ENCODE results near the gene MYBPC3. TPM values are rescaled to one million over a fixed set of nuclear protein-coding genes. Genes with fewer than 3 reads are reported as not detected.
"Not testable (repeated sequence)": the region's sequence is repeated elsewhere in the genome, so short reads cannot be mapped to it uniquely, and the experiment has no call there.

MYBPC3 gene
- total RNA-seq, 4 donors from 2014 or later, result 0.12 to 0.13 TPM; not detected in 2

- no peaks in the 10 kb centered on the region for H3K27me3 ChIP-seq
- no peak overlapping the region for H3K27ac ChIP-seq
- ATAC-seq, result no peak
- no peaks in the 10 kb centered on the region for H3K4me1 ChIP-seq
- WGBS, 2 donors (ENCODE audit: low coverage in 1 of 2), result 75 to 77% methylated on average over 3 to 5 of the region's 5 CpGs
- peaks cover 0 to 75% of the 10 kb centered on the region in 2 donors for H3K36me3 ChIP-seq
- no peak overlapping the region for H3K4me3 ChIP-seq
- TF ChIP-seq POLR2A (IDR thresholded peaks at IDR 0.05), result no peak
- no peak for TF ChIP-seq POLR2AphosphoS5 (IDR thresholded peaks at IDR 0.05)
- no peaks in the 10 kb centered on the region for H3K9me3 ChIP-seq
These were observed 35.3 kb downstream of the MYBPC3 start for GRCh38 chr11:47317064-47317828.

- peaks cover 0 to 82% of the 10 kb centered on the region in 2 donors for H3K36me3 ChIP-seq
- H3K4me1 ChIP-seq, H3K9me3 ChIP-seq, ATAC-seq, H3K4me3 ChIP-seq, H3K27ac ChIP-seq, H3K27me3 ChIP-seq: not testable (repeated sequence)
- WGBS, 2 donors (ENCODE audit: low coverage in 1 of 2), result 81% methylated on average over 7 of the region's 8 CpGs; no CpG with 5 or more reads in 1 of the 2 donors
These were observed 36.0 kb downstream of the MYBPC3 start for GRCh38 chr11:47316501-47316900.

- no peak for ATAC-seq
- Histone ChIP-seq H3K4me1 (no peaks in the 10 kb centered on the region), H3K27me3 (no peaks in the 10 kb centered on the region), H3K36me3 (peaks cover 0 to 97% of the 10 kb centered on the region in 2 donors), H3K4me3 (no peak overlapping the region), H3K27ac (no peak overlapping the region), H3K9me3 (no peaks in the 10 kb centered on the region)
- 83 to 93% methylated on average over 4 to 5 of the region's 5 CpGs for WGBS, 2 donors (ENCODE audit: low coverage in 1 of 2)
- TF ChIP-seq EP300 (IDR thresholded peaks at IDR 0.05), result no peak
- no peak for TF ChIP-seq CTCF (IDR thresholded peaks at IDR 0.05)
- TF ChIP-seq POLR2AphosphoS5 (IDR thresholded peaks at IDR 0.05), result no peak
- TF ChIP-seq POLR2A (IDR thresholded peaks at IDR 0.05), result no peak
These were observed 37.5 kb downstream of the MYBPC3 start for GRCh38 chr11:47314992-47315391.

- H3K27ac ChIP-seq, result no peak overlapping the region
- H3K4me3 ChIP-seq, result no peak overlapping the region
- H3K36me3 ChIP-seq, result peaks cover 3 to 100% of the 10 kb centered on the region in 2 donors
These were observed 44.3 kb downstream of the MYBPC3 start for GRCh38 chr11:47308050-47308823.

GRCh38 chr11:47306484-47306844 is 46.0 kb downstream of the MYBPC3 start:
- Histone ChIP-seq H3K9me3 (peaks cover 0 to 22% (median 0%) of the 10 kb centered on the region in 3 donors), H3K27me3 (no peaks in the 10 kb centered on the region), H3K4me1 (no peaks in the 10 kb centered on the region), H3K4me3 (no peak overlapping the region), H3K27ac (no peak overlapping the region), H3K36me3 (peaks cover 3 to 100% of the 10 kb centered on the region in 2 donors)
- no peak for ATAC-seq
- WGBS, 2 donors (ENCODE audit: low coverage in 1 of 2), result 33 to 92% methylated on average over 1 of the region's 1 CpG
- TF ChIP-seq POLR2A (IDR thresholded peaks at IDR 0.05) (no peak), EP300 (IDR thresholded peaks at IDR 0.05) (no peak), POLR2AphosphoS5 (IDR thresholded peaks at IDR 0.05) (no peak), CTCF (IDR thresholded peaks at IDR 0.05) (no peak)

More at GRCh38 chr11:47308050-47308823, 44.3 kb downstream of the MYBPC3 start:
- Histone ChIP-seq H3K4me1 (no peaks in the 10 kb centered on the region), H3K27me3 (no peaks in the 10 kb centered on the region), H3K9me3 (peaks cover 0 to 6% (median 0%) of the 10 kb centered on the region in 3 donors)
- no peak for TF ChIP-seq POLR2AphosphoS5 (IDR thresholded peaks at IDR 0.05)
- TF ChIP-seq POLR2A (IDR thresholded peaks at IDR 0.05), result no peak
- TF ChIP-seq CTCF (IDR thresholded peaks at IDR 0.05), result no peak
- no peak for TF ChIP-seq EP300 (IDR thresholded peaks at IDR 0.05)
- 81 to 85% methylated on average over 3 to 6 of the region's 6 CpGs for WGBS, 2 donors (ENCODE audit: low coverage in 1 of 2)
- ATAC-seq, result no peak
